DMS 273 treated with DMSO at 0.1 percent for 48 hours (cell line): ENCODE measurements around the gene SUFU.
"Not testable (repeated sequence)": the region's sequence is repeated elsewhere in the genome, so short reads cannot be mapped to it uniquely, and the experiment has no call there.

Experiments
- DNase-seq: peaks from one replicate; lab custom pipeline; 2025; lab: John Stamatoyannopoulos, UW

SUFU gene

GRCh38 chr10:102652170-102652916 lies 148.6 kb downstream of the SUFU start:
- no peak for DNase-seq

DNA sequence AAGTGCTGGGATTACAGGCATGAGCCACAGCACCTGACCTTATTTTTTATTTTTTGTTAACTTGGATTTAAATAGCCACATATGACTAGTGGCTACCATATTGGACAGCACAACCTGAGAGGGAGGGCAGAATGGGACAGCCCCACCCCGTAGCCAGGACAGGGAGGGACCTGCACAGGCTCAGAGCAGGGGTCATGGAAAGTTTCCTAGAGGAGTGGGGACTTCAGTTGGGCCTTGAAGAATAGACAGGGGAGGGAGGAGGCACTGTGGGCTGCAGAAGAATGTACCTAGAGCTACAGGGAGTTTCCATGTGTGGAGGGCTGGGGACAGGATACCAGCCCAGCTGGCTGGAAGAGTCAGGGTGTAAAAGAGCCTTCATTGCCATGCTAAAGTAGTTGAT lies 149.3 kb downstream of the SUFU start:
- DNase-seq: no peak

DNA sequence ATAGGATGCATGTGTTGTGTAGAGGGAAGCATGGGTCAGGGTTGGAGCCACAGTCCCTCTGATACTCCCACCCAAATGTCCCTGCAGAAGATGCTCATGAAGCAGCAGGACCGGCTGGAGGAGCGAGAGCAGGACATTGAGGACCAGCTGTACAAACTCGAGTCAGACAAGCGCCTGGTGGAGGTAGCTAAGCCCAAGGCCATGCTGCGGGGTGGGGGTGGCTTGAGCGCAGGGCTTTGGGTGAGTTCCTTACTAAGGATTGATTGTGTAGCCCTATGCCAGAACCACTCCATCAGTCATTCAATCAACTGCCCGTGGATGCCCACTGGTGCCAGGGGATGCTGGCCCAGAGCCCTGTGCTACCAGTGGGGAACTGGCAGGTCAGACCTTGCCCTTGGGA lies 150.8 kb downstream of the SUFU start:
- DNase-seq: no peak

- no peak for DNase-seq
These were observed 151.2 kb downstream of the SUFU start for GRCh38 chr10:102654969-102655368.

DNA sequence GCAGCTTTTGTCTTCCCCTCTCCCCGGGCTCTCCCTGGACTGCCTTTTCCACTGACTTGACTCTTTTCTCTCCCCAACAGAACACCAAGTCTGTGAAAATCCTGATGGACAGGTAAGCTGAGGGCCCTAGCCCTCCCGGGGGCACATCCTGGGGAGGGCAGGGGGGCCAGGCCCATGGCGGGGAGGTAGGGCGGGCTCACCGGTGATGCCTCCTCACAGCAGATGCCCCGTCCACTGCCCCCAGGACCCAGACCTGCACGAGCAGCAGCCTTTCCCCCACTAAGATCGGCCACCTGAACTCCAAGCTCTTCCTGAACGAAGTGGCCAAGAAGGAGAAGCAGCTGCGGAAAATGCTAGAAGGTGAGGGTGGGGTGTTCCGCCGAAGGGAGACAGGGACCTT lies 152.3 kb downstream of the SUFU start:
- DNase-seq: no peak

DNA sequence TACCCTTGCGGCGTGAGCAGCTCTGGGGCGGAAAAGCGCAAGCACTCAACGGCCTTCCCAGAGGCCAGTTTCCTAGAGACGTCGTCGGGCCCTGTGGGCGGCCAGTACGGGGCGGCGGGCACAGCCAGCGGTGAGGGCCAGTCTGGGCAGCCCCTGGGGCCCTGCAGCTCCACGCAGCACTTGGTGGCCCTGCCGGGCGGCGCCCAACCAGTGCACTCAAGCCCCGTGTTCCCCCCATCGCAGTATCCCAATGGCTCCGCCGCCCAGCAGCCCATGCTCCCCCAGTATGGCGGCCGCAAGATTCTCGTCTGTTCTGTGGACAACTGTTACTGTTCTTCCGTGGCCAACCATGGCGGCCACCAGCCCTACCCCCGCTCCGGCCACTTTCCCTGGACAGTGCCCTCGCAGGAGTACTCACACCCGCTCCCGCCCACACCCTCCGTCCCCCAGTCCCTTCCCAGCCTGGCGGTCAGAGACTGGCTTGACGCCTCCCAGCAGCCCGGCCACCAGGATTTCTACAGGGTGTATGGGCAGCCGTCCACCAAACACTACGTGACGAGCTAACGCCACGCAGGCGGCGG lies 153.1 kb downstream of the SUFU start:
- no peak for DNase-seq

GRCh38 chr10:102657451-102657850 lies 153.7 kb downstream of the SUFU start:
- no peak for DNase-seq

- no peak for DNase-seq
These were observed 154.4 kb downstream of the SUFU start for GRCh38 chr10:102657984-102658724.

DNA sequence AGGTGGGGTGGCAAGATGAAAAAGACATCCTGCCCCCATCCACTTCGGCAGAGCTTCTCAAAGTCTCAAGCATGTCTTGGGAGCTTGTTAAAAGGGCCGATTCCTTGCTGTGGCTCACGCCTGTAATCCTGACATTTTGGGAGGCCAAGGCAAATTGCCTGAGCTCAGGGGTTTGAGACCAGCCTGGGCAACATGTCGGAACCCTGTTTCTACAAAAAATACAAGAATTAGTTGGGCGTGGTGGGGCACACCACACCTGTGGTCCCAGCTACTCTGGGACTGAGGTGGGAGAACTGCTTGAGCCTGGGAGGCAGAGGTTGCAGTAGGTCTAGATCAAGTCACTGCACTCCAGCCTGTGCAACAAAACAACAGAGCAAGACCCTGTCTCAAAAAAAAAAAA lies 155.0 kb downstream of the SUFU start:
- no peak for DNase-seq

GRCh38 chr10:102660888-102661657 lies 157.3 kb downstream of the SUFU start:
- DNase-seq: no peak

GRCh38 chr10:102661658-102662028 lies 157.9 kb downstream of the SUFU start:
- no peak for DNase-seq

DNA sequence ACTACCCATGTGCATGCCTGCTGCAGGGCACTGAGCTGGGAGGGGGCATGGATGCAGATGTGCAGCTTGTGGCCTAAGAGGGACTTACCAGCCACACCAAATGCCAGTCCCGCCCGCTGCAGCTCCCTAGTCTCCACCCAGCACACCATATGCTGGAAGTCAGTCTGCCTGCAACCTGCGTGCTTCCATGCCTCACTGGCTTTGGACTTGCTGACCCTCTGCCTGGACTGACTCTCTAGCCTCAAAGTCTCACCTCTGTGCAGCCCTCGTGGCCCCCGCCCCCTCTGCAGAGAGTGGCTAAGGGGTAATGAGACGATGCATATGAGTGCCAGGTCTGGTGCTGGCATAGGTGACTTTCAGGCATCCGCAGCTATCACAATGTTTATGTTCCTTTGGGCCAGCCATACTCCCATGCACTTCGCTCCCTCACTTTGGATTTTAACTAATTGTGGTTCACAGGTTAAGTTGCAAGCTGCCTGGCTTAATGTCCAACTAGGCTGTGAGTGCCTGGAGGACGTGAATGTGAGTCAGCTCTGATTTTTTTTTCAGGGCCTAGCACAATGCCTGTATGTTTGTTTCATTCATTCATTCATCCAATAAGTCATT lies 162.2 kb downstream of the SUFU start:
- no peak for DNase-seq

- not testable (repeated sequence) for DNase-seq
These were observed 163.6 kb downstream of the SUFU start for GRCh38 chr10:102667411-102667810.

- no peak for DNase-seq
These were observed 164.7 kb downstream of the SUFU start for GRCh38 chr10:102668326-102669107.

- DNase-seq: no peak
These were observed 165.7 kb downstream of the SUFU start for GRCh38 chr10:102669206-102670064.

DNA sequence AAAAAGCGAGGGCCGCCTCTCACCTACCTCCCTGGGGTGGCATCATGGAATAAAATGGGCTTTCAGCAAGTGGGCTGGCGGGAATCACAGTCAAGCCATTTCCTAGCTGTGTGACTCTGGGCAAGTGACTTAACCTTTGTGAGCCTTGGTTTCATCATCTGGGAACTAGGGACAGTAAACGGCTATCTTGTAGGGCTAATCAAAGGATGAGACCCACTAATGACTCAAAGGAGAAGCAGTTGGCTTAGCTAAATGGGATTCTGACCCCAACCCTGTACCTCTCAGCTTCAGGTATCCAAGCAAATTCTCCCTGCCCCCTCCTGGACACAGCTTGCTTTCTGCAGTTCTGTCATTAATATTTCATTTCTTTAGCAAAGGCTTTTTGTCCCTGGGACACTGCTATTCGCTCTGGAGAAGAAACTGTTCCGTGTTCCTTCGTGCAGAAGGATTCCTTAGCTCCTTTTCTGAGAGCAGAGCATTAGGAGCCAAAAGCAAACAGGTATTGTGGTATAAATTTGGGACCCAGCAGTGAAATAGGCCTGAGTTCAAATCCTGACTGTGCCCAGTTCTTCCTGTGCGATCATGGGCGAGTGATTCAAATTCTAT lies 166.4 kb downstream of the SUFU start:
- DNase-seq: no peak

DNA sequence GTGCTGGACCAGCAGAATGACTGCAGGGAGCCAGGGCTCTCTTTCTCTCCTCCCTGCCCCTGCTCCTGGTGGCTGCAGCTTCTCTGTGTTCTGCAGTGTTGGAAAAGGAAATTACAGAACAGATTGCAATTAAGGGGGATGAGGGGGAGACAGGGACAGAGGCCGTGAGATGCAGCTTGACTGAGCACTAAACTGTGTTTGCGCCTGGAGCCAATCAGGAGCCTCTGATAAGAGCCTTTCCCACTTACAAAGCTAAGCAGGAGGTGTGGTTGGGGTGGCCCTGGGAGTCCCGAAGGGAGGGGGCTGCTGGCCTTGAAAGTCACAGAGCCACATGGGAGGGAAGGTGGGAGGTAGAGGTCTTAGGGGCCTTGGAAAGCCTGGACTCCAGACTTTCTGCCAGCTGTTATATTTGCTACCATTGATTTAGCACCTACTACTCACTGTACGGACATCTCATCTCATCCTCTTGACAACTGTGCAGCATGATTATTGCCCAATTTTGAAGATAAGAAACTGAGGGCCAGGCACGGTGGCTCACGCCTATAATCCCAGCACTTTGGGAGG lies 167.2 kb downstream of the SUFU start:
- DNase-seq: no peak

- DNase-seq: no peak
These were observed 169.6 kb downstream of the SUFU start for GRCh38 chr10:102673236-102673818.

GRCh38 chr10:102673819-102674511 lies 170.2 kb downstream of the SUFU start:
- no peak for DNase-seq
